Endothelial cell of umbilical vein (primary cell): ENCODE measurements around the gene ZNF438. TPM values are rescaled to one million over a fixed set of nuclear protein-coding genes. Genes with fewer than 3 reads are reported as not detected.

Source experiments
- BruUV-seq: library from RNA; stranded (reverse); fragments of 400-500 nt; replicated peaks from 2 replicates; lab custom pipeline; 2021; lab: Mats Ljungman, UMichigan
- CTCF ChIA-PET: fragments of 300-600, 350-600 bp; sonication (Branson Sonifier 250); formaldehyde crosslinking; loops from one replicate; lab custom pipeline; 2021; ENCODE audit warnings: antibody characterized with exemption, inconsistent platforms; lab: Charles Lee
- POLR2A ChIA-PET: fragments of 300-600, 350-600 bp; sonication (Branson Sonifier 250); formaldehyde crosslinking; loops from one replicate; lab custom pipeline; 2021; ENCODE audit warnings: antibody characterized with exemption, inconsistent platforms; lab: Charles Lee
- DNase-seq: peaks from one replicate; pipeline ENCODE4 v3.0.0-alpha.2; 2011; ENCODE audit warnings: low read depth, low spot score
- FAIRE-seq: peaks from 2 replicates; lab custom pipeline; 2011; peaks lifted over from hg19 to GRCh38; lab: Jason Lieb, UNC
- H2AFZ ChIP-seq: 2 replicates; pipeline ENCODE4 v1.6.0; 2012; ENCODE audit warnings: low read depth, low read length, control low read depth, inconsistent platforms
- H3K27ac ChIP-seq: 2 replicates; pipeline ENCODE4 v1.5.1; 2011; ENCODE audit warnings: low read depth, mild to moderate bottlenecking, control low read depth, low read length, moderate library complexity; ENCODE audit not compliant: insufficient read depth
- H3K27me3 ChIP-seq, 2 experiments: 2 replicates each; pipeline versions ENCODE4 v1.6.0 to v1.6.1; 2011; ENCODE audit warnings: low read length in 2 of 2, mixed read lengths in 1 of 2; ENCODE audit not compliant: control insufficient read depth in 2 of 2, insufficient read depth in 2 of 2
- H3K36me3 ChIP-seq, 2 experiments: 2 replicates in 1 of 2; 3 replicates in 1 of 2; pipeline ENCODE4 v1.5.1; 2011; ENCODE audit warnings: low read length in 2 of 2, mild to moderate bottlenecking in 1 of 2, moderate library complexity in 1 of 2; ENCODE audit not compliant: control insufficient read depth in 2 of 2, insufficient read depth in 2 of 2; ENCODE audit errors: extremely low read depth in 1 of 2
- H3K4me1 ChIP-seq: 3 replicates; pipeline ENCODE4 v1.5.1; 2011; ENCODE audit warnings: mild to moderate bottlenecking, low read length; ENCODE audit not compliant: control insufficient read depth, insufficient read depth; ENCODE audit errors: extremely low read depth
- H3K4me2 ChIP-seq: 2 replicates; pipeline ENCODE4 v1.6.1; 2011; ENCODE audit warnings: low read length, control low read depth, mixed read lengths; ENCODE audit not compliant: insufficient read depth
- H3K4me3 ChIP-seq, 3 experiments: fragments of 200-600 bp in 1 of 3; sonication (generic), shearing (Covaris generic) in 1 of 3; replicated peaks in 1 of 3; 2 replicates each; pipeline ENCODE4 v1.5.1; 2011 to 2016; ENCODE audit warnings: control low read depth in 3 of 3, low read length in 3 of 3, mild to moderate bottlenecking in 2 of 3, inconsistent platforms in 1 of 3, low read depth in 1 of 3, moderate library complexity in 1 of 3; ENCODE audit not compliant: insufficient read depth in 1 of 3
- H3K79me2 ChIP-seq: 2 replicates; pipeline ENCODE4 v1.6.0; 2012; ENCODE audit warnings: low read length, inconsistent platforms; ENCODE audit not compliant: control insufficient read depth, insufficient read depth
- H3K9ac ChIP-seq: replicated peaks from 2 replicates; pipeline ENCODE3; 2011; ENCODE audit warnings: low read length, control low read depth; ENCODE audit not compliant: insufficient read depth; ENCODE audit errors: extremely low read depth
- H3K9me1 ChIP-seq: replicated peaks from 3 replicates; pipeline ENCODE4 v1.6.0; 2011; ENCODE audit warnings: mild to moderate bottlenecking, low read length; ENCODE audit not compliant: control insufficient read depth, insufficient read depth; ENCODE audit errors: extremely low read depth
- H3K9me3 ChIP-seq: replicated peaks from 2 replicates; pipeline ENCODE4 v1.5.1; 2012; ENCODE audit warnings: low read length, inconsistent platforms; ENCODE audit not compliant: control insufficient read depth, insufficient read depth
- H4K20me1 ChIP-seq: replicated peaks from 2 replicates; pipeline ENCODE3; 2011; ENCODE audit warnings: mild to moderate bottlenecking, low read length; ENCODE audit not compliant: control insufficient read depth, insufficient read depth; ENCODE audit errors: extremely low read depth
- CTCF ChIP-seq, 2 donors: IDR thresholded peaks; 1 replicate in 1 of 2; 2 replicates in 1 of 2; pipeline ENCODE4 v1.5.1; 2011; ENCODE audit warnings: low read length in 2 of 2, mild to moderate bottlenecking in 2 of 2, moderate library complexity in 2 of 2, control low read depth in 1 of 2, inconsistent platforms in 1 of 2, low read depth in 1 of 2; ENCODE audit not compliant: insufficient read depth in 1 of 2; ENCODE audit errors: extremely low read depth in 1 of 2
- EZH2 ChIP-seq: IDR thresholded peaks from 2 replicates; pipeline ENCODE4 v1.6.1; 2012; ENCODE audit warnings: borderline replicate concordance, low read depth, mild to moderate bottlenecking, moderate library complexity, low read length, inconsistent platforms; ENCODE audit not compliant: severe bottlenecking
- FOS ChIP-seq: IDR thresholded peaks from 2 replicates; pipeline ENCODE4 v1.6.1; 2011; ENCODE audit warnings: mild to moderate bottlenecking, low read length, moderate library complexity, borderline replicate concordance; ENCODE audit not compliant: insufficient read depth
- GATA2 ChIP-seq: IDR thresholded peaks from 2 replicates; pipeline ENCODE4 v1.7.0; 2011; ENCODE audit warnings: low read depth, mild to moderate bottlenecking, moderate library complexity, mixed read lengths, low read length; ENCODE audit not compliant: insufficient read length, insufficient read depth
- JUN ChIP-seq: IDR thresholded peaks from 2 replicates; pipeline ENCODE4 v1.6.1; 2011; ENCODE audit warnings: borderline replicate concordance, low read depth; ENCODE audit not compliant: insufficient read length, insufficient read depth
- MYC ChIP-seq: IDR thresholded peaks from one replicate; pipeline ENCODE4 v1.6.1; 2011; ENCODE audit warnings: mild to moderate bottlenecking, low read depth, low read length
- POLR2A ChIP-seq: IDR thresholded peaks from 2 replicates; pipeline ENCODE4 v1.6.1; 2012; ENCODE audit warnings: low read depth, mild to moderate bottlenecking, control low read depth, low read length
- POLR2AphosphoS5 ChIP-seq: IDR thresholded peaks from 2 replicates; pipeline ENCODE4 v1.6.1; 2012; ENCODE audit warnings: low read depth, mild to moderate bottlenecking, control low read depth, low read length, moderate library complexity; ENCODE audit not compliant: insufficient read depth
- dilution Hi-C: fragments of 300-500 bp; cut with MboI; formaldehyde crosslinking; loops from one replicate; pipeline ENCODE4 v1.15.0; 2019; ENCODE audit warnings: low sequenced_read_pairs; ENCODE audit not compliant: extremely low pct_ligation_motif_present
- intact Hi-C: fragments of 100-400 bp; cut with micrococcal nuclease; formaldehyde crosslinking; loops from one replicate; pipeline ENCODE4 v1.10.0; 2022
- polyA plus RNA-seq, 4 experiments: library from polyadenylated mRNA; depleted of rRNA in 3 of 4; stranded (reverse) in 3 of 4; unstranded in 1 of 4; fragments of >200 nt; gene quantifications; 2 replicates each; pipeline versions ENCODE4 v1.2.1 to v1.2.3, GENCODE V29; 2011 to 2012; ENCODE audit warnings: missing spikeins in 1 of 4
- total RNA-seq: library from RNA; stranded (reverse); gene quantifications from 2 replicates; pipeline ENCODE4 v1.2.3, GENCODE V29; 2021
- TF ChIP-seq, protein P1 (sequence below): IDR thresholded peaks from 2 replicates; pipeline ENCODE4 v1.6.1; 2011; ENCODE audit not compliant: insufficient read depth, insufficient read length

ZNF438 gene
- total and polyA plus RNA-seq, 2 donors (not counting 3 experiments of a cell fraction or from before 2014, with no cell fraction given), result 7.2 to 15.1 TPM

- no peak overlapping the region for H3K4me2 ChIP-seq
- POLR2A ChIA-PET, result no interaction called here
- dilution Hi-C loops, result no loop called here
- H3K36me3 ChIP-seq, result no peaks in the 10 kb centered on the region
- H3K4me1 ChIP-seq, result peaks cover 36% of the 10 kb centered on the region
- H3K79me2 ChIP-seq, result no peaks in the 10 kb centered on the region
- no peak overlapping the region for H2AFZ ChIP-seq
- no peak overlapping the region for H3K27ac ChIP-seq
- DNase-seq, result no peak
- BruUV-seq, result no TSS peak
- H3K9ac ChIP-seq, result no peak overlapping the region
- intact Hi-C loops, result no loop called here
- H4K20me1 ChIP-seq, result no peaks in the 10 kb centered on the region
- FAIRE-seq, result no peak
- no peaks in the 10 kb centered on the region for H3K27me3 ChIP-seq
- H3K4me3 ChIP-seq, result no peak overlapping the region
- no peaks in the 10 kb centered on the region for H3K9me1 ChIP-seq
- CTCF ChIA-PET, result no interaction called here
- H3K9me3 ChIP-seq, result no peaks in the 10 kb centered on the region
- TF ChIP-seq CTCF (IDR thresholded peaks at IDR 0.05; ENCODE audit: extremely low read depth in 1 of 2, insufficient read depth in 1 of 2, low read depth in 1 of 2, low read length in 2 of 2) (no peak), FOS (no peak), POLR2A (no peak), EZH2 (no peak), JUN (no peak), POLR2AphosphoS5 (no peak), GATA2 (no peak), MYC (no peak)
- TF ChIP-seq, protein P1, sequence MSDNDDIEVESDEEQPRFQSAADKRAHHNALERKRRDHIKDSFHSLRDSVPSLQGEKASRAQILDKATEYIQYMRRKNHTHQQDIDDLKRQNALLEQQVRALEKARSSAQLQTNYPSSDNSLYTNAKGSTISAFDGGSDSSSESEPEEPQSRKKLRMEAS, result no peak
Measured at GRCh38 chr10:31055573-31056251, 24.0 kb upstream of the ZNF438 start.
